HFFc6 (cell line): ENCODE measurements around the gene BDH1. TPM values are rescaled to one million over a fixed set of nuclear protein-coding genes. Genes with fewer than 3 reads are reported as not detected.
A peak's percentile ranks its signal among the peaks of the same experiment; 100 is the strongest.

Experiments
- DNase-seq: peaks from one replicate; pipeline ENCODE4 v3.0.0-alpha.2; 2018
- H3K27ac Mint-ChIP-seq: 2 replicates; pipeline ENCODE4 v1.8.0; 2020; ENCODE audit warnings: mild to moderate bottlenecking, mixed read lengths
- H3K27me3 Mint-ChIP-seq: 2 replicates; pipeline ENCODE4 v1.8.0; 2021; ENCODE audit warnings: mild to moderate bottlenecking, moderate library complexity, mixed read lengths; ENCODE audit not compliant: insufficient read depth
- H3K36me3 Mint-ChIP-seq: 2 replicates; pipeline ENCODE4 v1.8.0; 2021; ENCODE audit warnings: low read depth, mixed read lengths
- H3K4me1 Mint-ChIP-seq: 2 replicates; pipeline ENCODE4 v1.8.0; 2020; ENCODE audit warnings: low read depth, mixed read lengths
- H3K4me3 Mint-ChIP-seq: 2 replicates; pipeline ENCODE4 v1.8.0; 2020; ENCODE audit warnings: mild to moderate bottlenecking, moderate library complexity, mixed read lengths
- H3K9me3 Mint-ChIP-seq: 2 replicates; pipeline ENCODE4 v1.8.0; 2020; ENCODE audit warnings: mild to moderate bottlenecking, mixed read lengths
- CTCF ChIP-seq: fragments of 200-600 bp; sonication (generic); IDR thresholded peaks from 2 replicates; pipeline ENCODE4 v1.5.0; 2021; ENCODE audit warnings: antibody characterized with exemption, mild to moderate bottlenecking
- total RNA-seq, 6 experiments: library from RNA; stranded (reverse); fragmentation: NEBNext Ultra II Directional; extraction: Animal tissue kit (Norgen Biotek cat#: 25700); gene quantifications; 2 replicates in 1 of 6; 3 replicates in 5 of 6; pipeline ENCODE4 v1.2.3, GENCODE V29; 2021

BDH1 gene
- total RNA-seq, 6 experiments from 2014 or later = 0.87 to 1.5 (median 1.2) TPM

GRCh38 chr3:197599089-197599765 is 43.5 kb upstream of the BDH1 start:
- Mint-ChIP-seq H3K4me3 (peak overlapping the region; percentile 83), H3K36me3 (peaks cover 11% of the 10 kb centered on the region; the same call in 1 of the 2 replicates), H3K27me3 (peaks cover 22% of the 10 kb centered on the region), H3K9me3 (no peaks in the 10 kb centered on the region), H3K27ac (peak overlapping the region; percentile 58; the same call in 1 of the 2 replicates), H3K4me1 (peaks cover 16% of the 10 kb centered on the region)
- DNase-seq = peak; percentile 75
- peak; percentile 96 for TF ChIP-seq CTCF

- no peak overlapping the region for H3K27ac Mint-ChIP-seq
- no peak for TF ChIP-seq CTCF
- peaks cover 16% of the 10 kb centered on the region for H3K4me1 Mint-ChIP-seq
- no peaks in the 10 kb centered on the region for H3K9me3 Mint-ChIP-seq
- H3K4me3 Mint-ChIP-seq = no peak overlapping the region
- H3K27me3 Mint-ChIP-seq = peaks cover 19% of the 10 kb centered on the region
- peaks cover 6% of the 10 kb centered on the region; the same call in 1 of the 2 replicates for H3K36me3 Mint-ChIP-seq
- no peak for DNase-seq
Observed at GRCh38 chr3:197598404-197598980, 42.7 kb upstream of the BDH1 start.

- no peak overlapping the region for H3K4me3 Mint-ChIP-seq
- no peak for TF ChIP-seq CTCF
- DNase-seq = no peak
Observed at GRCh38 chr3:197597335-197597734, 41.6 kb upstream of the BDH1 start.

GRCh38 chr3:197595470-197596185 is 39.9 kb upstream of the BDH1 start:
- Mint-ChIP-seq H3K4me3 (no peak overlapping the region), H3K27me3 (peaks cover 20% of the 10 kb centered on the region), H3K9me3 (no peaks in the 10 kb centered on the region), H3K36me3 (no peaks in the 10 kb centered on the region), H3K4me1 (peaks cover 16% of the 10 kb centered on the region), H3K27ac (no peak overlapping the region)
- no peak for DNase-seq
- no peak for TF ChIP-seq CTCF

More at GRCh38 chr3:197597335-197597734, 41.6 kb upstream of the BDH1 start:
- peaks cover 19% of the 10 kb centered on the region for H3K27me3 Mint-ChIP-seq
- H3K4me1 Mint-ChIP-seq = peaks cover 16% of the 10 kb centered on the region
- H3K9me3 Mint-ChIP-seq = no peaks in the 10 kb centered on the region
- no peaks in the 10 kb centered on the region for H3K36me3 Mint-ChIP-seq
- no peak overlapping the region for H3K27ac Mint-ChIP-seq

GRCh38 chr3:197593046-197593380 is 37.2 kb upstream of the BDH1 start:
- Mint-ChIP-seq H3K36me3 (no peaks in the 10 kb centered on the region), H3K4me3 (no peak overlapping the region), H3K27ac (no peak overlapping the region), H3K27me3 (peaks cover 14% of the 10 kb centered on the region), H3K9me3 (no peaks in the 10 kb centered on the region), H3K4me1 (peaks cover 9% of the 10 kb centered on the region; the same call in 1 of the 2 replicates)
- DNase-seq = no peak
- no peak for TF ChIP-seq CTCF
